Measurements from ENCODE around the gene AFF3.

AFF3 gene

GRCh38 chr2:99640635-99641151, 501.7 kb downstream of the AFF3 start:
- DNase-seq (ENCODE audit: low read depth in 2 of 2), result no peak

- no peak for DNase-seq (ENCODE audit: low read depth in 2 of 2)
Measured at GRCh38 chr2:99638791-99639190, 503.6 kb downstream of the AFF3 start.

- DNase-seq (ENCODE audit: low read depth in 2 of 2), result no peak
Measured at GRCh38 chr2:99637159-99637697, 505.2 kb downstream of the AFF3 start.

GRCh38 chr2:99636144-99637034, 506.0 kb downstream of the AFF3 start:
- DNase-seq (ENCODE audit: low read depth in 2 of 2), result no peak

GRCh38 chr2:99635710-99636109, 506.7 kb downstream of the AFF3 start:
- no peak for DNase-seq (ENCODE audit: low read depth in 2 of 2)

GRCh38 chr2:99634234-99634633, 508.2 kb downstream of the AFF3 start:
- no peak for DNase-seq (ENCODE audit: low read depth in 2 of 2)

- no peak for DNase-seq (ENCODE audit: low read depth in 2 of 2)
Measured at GRCh38 chr2:99631700-99632099, 510.7 kb downstream of the AFF3 start.

- no peak for DNase-seq (ENCODE audit: low read depth in 2 of 2)
Measured at GRCh38 chr2:99629320-99629719, 513.1 kb downstream of the AFF3 start.

- no peak for DNase-seq (ENCODE audit: low read depth in 2 of 2)
Measured at GRCh38 chr2:99626158-99626557, 516.2 kb downstream of the AFF3 start.

- DNase-seq (ENCODE audit: low read depth in 2 of 2), result no peak
Measured at GRCh38 chr2:99624677-99625076, 517.7 kb downstream of the AFF3 start.

GRCh38 chr2:99623613-99624012, 518.8 kb downstream of the AFF3 start:
- DNase-seq (ENCODE audit: low read depth in 2 of 2), result no peak

GRCh38 chr2:99623035-99623434, 519.4 kb downstream of the AFF3 start:
- no peak for DNase-seq (ENCODE audit: low read depth in 2 of 2)

GRCh38 chr2:99622534-99622933, 519.9 kb downstream of the AFF3 start:
- DNase-seq (ENCODE audit: low read depth in 2 of 2), result no peak

GRCh38 chr2:99621774-99622173, 520.6 kb downstream of the AFF3 start:
- no peak for DNase-seq (ENCODE audit: low read depth in 2 of 2)

GRCh38 chr2:99621106-99621505, 521.3 kb downstream of the AFF3 start:
- no peak for DNase-seq (ENCODE audit: low read depth in 2 of 2)

- DNase-seq (ENCODE audit: low read depth in 2 of 2), result no peak
Measured at GRCh38 chr2:99619151-99619550, 523.2 kb downstream of the AFF3 start.

GRCh38 chr2:99618579-99619097, 523.8 kb downstream of the AFF3 start:
- no peak for DNase-seq (ENCODE audit: low read depth in 2 of 2)

- no peak for DNase-seq (ENCODE audit: low read depth in 2 of 2)
Measured at GRCh38 chr2:99617811-99618210, 524.6 kb downstream of the AFF3 start.

GRCh38 chr2:99615247-99615771, 527.1 kb downstream of the AFF3 start:
- no peak for DNase-seq (ENCODE audit: low read depth in 2 of 2)

GRCh38 chr2:99613980-99614379, 528.4 kb downstream of the AFF3 start:
- no peak for DNase-seq (ENCODE audit: low read depth in 2 of 2)

GRCh38 chr2:99611786-99612185, 530.6 kb downstream of the AFF3 start:
- no peak for DNase-seq (ENCODE audit: low read depth in 2 of 2)

GRCh38 chr2:99611034-99611433, 531.4 kb downstream of the AFF3 start:
- DNase-seq (ENCODE audit: low read depth in 2 of 2), result no peak

Measured in stimulated activated CD8-positive, alpha-beta memory T cell treated with anti-CD3 and anti-CD28 coated beads, Interleukin-15, amount 100 ng/mL, for 48 hours (primary cell).